BJ (cell line): Measurements from ENCODE around the gene RSPO4. TPM values are rescaled to one million over a fixed set of nuclear protein-coding genes. Genes with fewer than 3 reads are reported as not detected.

Experiments
- CTCF ChIA-PET: fragments of 350-600 bp; formaldehyde crosslinking; extraction: SDS; loops from one replicate; lab custom pipeline; 2021; ENCODE audit warnings: antibody characterized with exemption, inconsistent platforms; lab: Yijun Ruan, JAX
- POLR2A ChIA-PET: fragments of 300-600 bp; sonication (Branson Sonifier 250); formaldehyde crosslinking; extraction: SDS; loops from one replicate; lab custom pipeline; 2021; ENCODE audit warnings: antibody characterized with exemption; lab: Charles Lee
- DNase-seq: peaks from one replicate; pipeline ENCODE4 v3.0.0-alpha.2; 2011; ENCODE audit warnings: low read depth
- H3K27me3 ChIP-seq: 2 replicates; pipeline ENCODE4 v1.6.0; 2011; ENCODE audit warnings: low read length; ENCODE audit not compliant: control insufficient read depth, insufficient read depth
- H3K36me3 ChIP-seq: 2 replicates; pipeline ENCODE4 v1.5.1; 2011; ENCODE audit warnings: low read length; ENCODE audit not compliant: control insufficient read depth, insufficient read depth
- H3K4me3 ChIP-seq: 2 replicates; pipeline ENCODE4 v1.5.1; 2011; ENCODE audit warnings: low read depth, mild to moderate bottlenecking, control low read depth, low read length
- CTCF ChIP-seq: IDR thresholded peaks from 2 replicates; pipeline ENCODE4 v1.5.1; 2011; ENCODE audit warnings: low read depth, mild to moderate bottlenecking, control low read depth, inconsistent platforms, low read length, moderate library complexity; ENCODE audit not compliant: insufficient read depth
- polyA plus RNA-seq: library from polyadenylated mRNA; depleted of rRNA; stranded (reverse); fragments of >200 nt; gene quantifications from 2 replicates; pipeline ENCODE4 v1.2.3, GENCODE V29; 2011

RSPO4 gene
- polyA plus RNA-seq, 1 experiment, result 0.52 TPM

DNA sequence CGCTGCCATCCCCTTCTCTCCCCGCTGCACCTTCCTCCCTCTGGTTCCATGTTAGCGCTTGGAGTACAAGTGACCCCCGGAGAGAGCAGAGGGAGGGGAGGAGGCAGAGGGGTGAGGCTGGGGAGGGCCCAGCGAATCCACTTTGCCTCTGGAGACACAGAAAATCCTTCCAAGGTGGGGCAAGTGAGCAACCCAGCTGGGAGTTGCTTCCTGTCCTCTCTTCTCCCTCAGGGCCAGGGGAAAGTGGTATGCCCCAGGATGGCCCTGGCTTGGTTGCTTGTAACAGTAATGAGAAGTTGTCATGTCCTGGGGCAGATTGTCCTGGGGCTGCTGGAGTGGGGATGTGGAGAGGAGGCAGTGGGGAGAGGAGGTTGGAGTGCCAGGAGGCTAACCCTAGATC lies 85.3 kb downstream of the RSPO4 start:
- CTCF ChIA-PET, result interaction anchor here (1.3 to 2.0 kb wide), 2 partner anchors 39 to 41 kb away, joined by 6 read pairs; no protein-coding TSS in a partner anchor
- H3K27me3 ChIP-seq, result peaks cover 2% of the 10 kb centered on the region; the same call in 1 of the 2 replicates
- no peak overlapping the region for H3K4me3 ChIP-seq
- POLR2A ChIA-PET, result no interaction called here
- no peak for DNase-seq
- no peaks in the 10 kb centered on the region for H3K36me3 ChIP-seq
- no peak for TF ChIP-seq CTCF

- ChIA-PET POLR2A (no interaction called here), CTCF (interaction anchor here (2.0 kb wide), 1 partner anchor 39 kb away, joined by 6 read pairs; no protein-coding TSS in a partner anchor)
- no peak for DNase-seq
- Histone ChIP-seq H3K27me3 (peaks cover 2% of the 10 kb centered on the region; the same call in 1 of the 2 replicates), H3K36me3 (no peaks in the 10 kb centered on the region), H3K4me3 (no peak within 1 kb of the TSS)
- TF ChIP-seq CTCF, result no peak
Measured at GRCh38 chr20:916125-916799, 85.8 kb downstream of the RSPO4 start, which contains the start of gene ANGPT4. Gene ANGPT4 (minus strand): TSS chr20:916334. CDS start chr20:916214, 120 bp downstream.

GRCh38 chr20:914727-915498 lies 87.2 kb downstream of the RSPO4 start:
- no peak for DNase-seq
- TF ChIP-seq CTCF, result no peak
- ChIA-PET CTCF (no interaction called here), POLR2A (no interaction called here)
- H3K27me3 ChIP-seq, result peaks cover 2% of the 10 kb centered on the region; the same call in 1 of the 2 replicates
- H3K4me3 ChIP-seq, result no peak overlapping the region
- no peaks in the 10 kb centered on the region for H3K36me3 ChIP-seq

GRCh38 chr20:913306-913849 lies 88.7 kb downstream of the RSPO4 start:
- DNase-seq, result no peak
- ChIA-PET CTCF (interaction anchor here (1.2 kb wide), 1 partner anchor 46 kb away, joined by 4 read pairs; no protein-coding TSS in a partner anchor), POLR2A (no interaction called here)
- no peak overlapping the region for H3K4me3 ChIP-seq
- peaks cover 2% of the 10 kb centered on the region; the same call in 1 of the 2 replicates for H3K27me3 ChIP-seq
- no peaks in the 10 kb centered on the region for H3K36me3 ChIP-seq
- TF ChIP-seq CTCF, result no peak
